Lower leg skin (tissue), 3 donors: ENCODE measurements around the gene KNTC1.

Source experiments
- CTCF ChIP-seq, 3 donors: fragments of 450-650 bp; IDR thresholded peaks; one replicate each; pipeline ENCODE4 v1.5.1; 2016; ENCODE audit warnings: antibody characterized with exemption in 3 of 3, mild to moderate bottlenecking in 3 of 3, moderate library complexity in 2 of 3
- POLR2A ChIP-seq, 2 donors: fragments of 450-650 bp; IDR thresholded peaks; one replicate each; pipeline ENCODE4 v1.6.1; 2016 to 2017; ENCODE audit warnings: antibody characterized with exemption in 2 of 2, mild to moderate bottlenecking in 1 of 2, moderate library complexity in 1 of 2

- TF ChIP-seq CTCF (IDR thresholded peaks at IDR 0.05) (no peak), POLR2A (IDR thresholded peaks at IDR 0.05) (no peak)
These were observed 108.4 kb downstream of the KNTC1 start for GRCh38 chr12:122635471-122635870.
